ENCODE data around the gene C20orf144. TPM values are rescaled to one million over a fixed set of nuclear protein-coding genes. Genes with fewer than 3 reads are reported as not detected.
A peak's percentile ranks its signal among the peaks of the same experiment; 100 is the strongest.

C20orf144 gene
- total RNA-seq, 1 donor from 2014 or later, result 0.44 TPM

DNA sequence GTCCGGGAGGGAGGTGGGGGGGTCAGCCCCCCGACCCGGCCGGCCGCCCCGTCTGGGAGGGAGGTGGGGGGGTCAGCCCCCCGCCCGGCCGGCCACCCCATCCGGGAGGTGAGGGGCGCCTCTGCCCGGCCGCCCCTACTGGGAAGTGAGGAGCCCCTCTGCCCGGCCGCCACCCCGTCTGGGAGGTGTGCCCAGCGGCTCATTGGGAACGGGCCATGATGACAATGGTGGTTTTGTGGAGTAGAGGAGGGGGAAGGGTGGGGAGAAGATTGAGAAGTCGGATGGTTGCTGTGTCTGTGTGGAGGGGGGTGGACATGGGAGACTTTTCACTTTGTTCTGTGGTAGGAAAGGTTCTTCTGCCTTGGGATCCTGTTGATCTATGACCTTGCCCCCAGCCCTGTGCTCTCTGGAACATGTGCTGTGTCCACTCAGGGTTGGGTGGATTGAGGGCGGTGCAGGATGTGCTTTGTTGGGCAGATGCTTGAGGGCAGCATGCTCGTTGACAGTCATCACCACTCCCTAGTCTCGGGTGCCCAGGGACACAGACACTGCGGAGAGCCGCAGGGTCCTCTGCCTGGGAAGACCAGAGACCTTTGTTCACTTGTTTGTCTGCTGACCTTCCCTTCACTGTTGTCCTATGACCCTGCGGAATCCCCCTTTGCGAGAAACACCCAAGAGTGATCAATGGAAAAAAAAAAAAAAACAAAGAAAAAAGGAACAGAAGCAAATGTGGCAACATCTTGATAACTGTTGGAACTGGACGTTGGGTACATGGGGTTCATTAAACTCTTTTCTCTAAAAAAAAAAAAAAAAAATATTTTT lies 39.7 kb downstream of the C20orf144 start:
- Mint-ChIP-seq H3K4me1 (peaks cover 6% of the 10 kb centered on the region), H3K36me3 (ENCODE audit: low read depth) (peaks cover 13% of the 10 kb centered on the region)
- no peak for DNase-seq (ENCODE audit: low read depth, low spot score)

GRCh38 chr20:33702861-33703260 lies 40.7 kb downstream of the C20orf144 start:
- H3K4me3 Mint-ChIP-seq, result no peak overlapping the region
- DNase-seq (ENCODE audit: low read depth, low spot score), result no peak
- H3K27ac Mint-ChIP-seq (ENCODE audit: unreplicated experiment), result peak overlapping the region; percentile 1
- peaks cover 7% of the 10 kb centered on the region for H3K36me3 Mint-ChIP-seq (ENCODE audit: low read depth)
- H3K4me1 Mint-ChIP-seq, result peaks cover 8% of the 10 kb centered on the region
- TF ChIP-seq, protein P1, sequence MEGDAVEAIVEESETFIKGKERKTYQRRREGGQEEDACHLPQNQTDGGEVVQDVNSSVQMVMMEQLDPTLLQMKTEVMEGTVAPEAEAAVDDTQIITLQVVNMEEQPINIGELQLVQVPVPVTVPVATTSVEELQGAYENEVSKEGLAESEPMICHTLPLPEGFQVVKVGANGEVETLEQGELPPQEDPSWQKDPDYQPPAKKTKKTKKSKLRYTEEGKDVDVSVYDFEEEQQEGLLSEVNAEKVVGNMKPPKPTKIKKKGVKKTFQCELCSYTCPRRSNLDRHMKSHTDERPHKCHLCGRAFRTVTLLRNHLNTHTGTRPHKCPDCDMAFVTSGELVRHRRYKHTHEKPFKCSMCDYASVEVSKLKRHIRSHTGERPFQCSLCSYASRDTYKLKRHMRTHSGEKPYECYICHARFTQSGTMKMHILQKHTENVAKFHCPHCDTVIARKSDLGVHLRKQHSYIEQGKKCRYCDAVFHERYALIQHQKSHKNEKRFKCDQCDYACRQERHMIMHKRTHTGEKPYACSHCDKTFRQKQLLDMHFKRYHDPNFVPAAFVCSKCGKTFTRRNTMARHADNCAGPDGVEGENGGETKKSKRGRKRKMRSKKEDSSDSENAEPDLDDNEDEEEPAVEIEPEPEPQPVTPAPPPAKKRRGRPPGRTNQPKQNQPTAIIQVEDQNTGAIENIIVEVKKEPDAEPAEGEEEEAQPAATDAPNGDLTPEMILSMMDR (conservative IDR thresholded peaks at IDR 0.05), result no peak
- peaks cover 5% of the 10 kb centered on the region for H3K9me3 Mint-ChIP-seq
- no peaks in the 10 kb centered on the region for H3K27me3 Mint-ChIP-seq (ENCODE audit: low read depth)

More for the DNA sequence above, 39.7 kb downstream of the C20orf144 start:
- Mint-ChIP-seq H3K27ac (ENCODE audit: unreplicated experiment) (no peak overlapping the region), H3K4me3 (no peak overlapping the region), H3K9me3 (peaks cover 5% of the 10 kb centered on the region), H3K27me3 (ENCODE audit: low read depth) (no peaks in the 10 kb centered on the region)
- TF ChIP-seq, protein P1 (conservative IDR thresholded peaks at IDR 0.05), result no peak

DNA sequence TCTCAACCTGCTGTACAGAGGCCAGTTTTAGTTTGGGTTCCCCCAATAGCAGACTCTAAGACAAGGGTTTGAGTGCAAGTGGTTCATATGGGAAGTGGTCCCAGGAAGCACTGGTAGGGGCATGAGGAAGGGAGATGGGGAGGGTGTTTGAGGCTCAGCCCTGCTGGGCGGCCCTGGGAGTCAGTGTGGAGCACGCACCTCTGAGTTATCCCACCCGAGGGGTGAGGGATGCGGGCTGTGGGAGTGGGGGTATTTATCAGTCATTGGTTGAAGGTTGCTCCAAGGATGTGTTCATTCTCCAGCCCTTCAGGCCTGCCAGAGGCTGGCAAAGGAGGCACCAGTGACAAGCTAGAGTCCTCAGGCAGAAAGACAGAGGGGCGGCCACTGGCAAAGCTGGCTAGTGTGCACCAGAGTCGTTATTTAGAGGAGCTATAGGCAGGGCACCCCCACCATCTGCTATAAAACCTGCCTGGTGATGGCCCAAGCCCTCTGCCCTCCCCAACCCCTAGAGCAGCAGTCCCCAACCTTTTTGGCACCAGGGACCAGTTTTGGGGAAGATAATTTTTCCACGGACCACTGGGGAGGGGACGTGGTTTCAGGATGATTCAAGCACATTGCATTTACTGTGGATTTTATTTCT lies 41.5 kb downstream of the C20orf144 start:
- H3K36me3 Mint-ChIP-seq (ENCODE audit: low read depth), result peaks cover 5% of the 10 kb centered on the region
- TF ChIP-seq, protein P1 (conservative IDR thresholded peaks at IDR 0.05), result no peak

DNA sequence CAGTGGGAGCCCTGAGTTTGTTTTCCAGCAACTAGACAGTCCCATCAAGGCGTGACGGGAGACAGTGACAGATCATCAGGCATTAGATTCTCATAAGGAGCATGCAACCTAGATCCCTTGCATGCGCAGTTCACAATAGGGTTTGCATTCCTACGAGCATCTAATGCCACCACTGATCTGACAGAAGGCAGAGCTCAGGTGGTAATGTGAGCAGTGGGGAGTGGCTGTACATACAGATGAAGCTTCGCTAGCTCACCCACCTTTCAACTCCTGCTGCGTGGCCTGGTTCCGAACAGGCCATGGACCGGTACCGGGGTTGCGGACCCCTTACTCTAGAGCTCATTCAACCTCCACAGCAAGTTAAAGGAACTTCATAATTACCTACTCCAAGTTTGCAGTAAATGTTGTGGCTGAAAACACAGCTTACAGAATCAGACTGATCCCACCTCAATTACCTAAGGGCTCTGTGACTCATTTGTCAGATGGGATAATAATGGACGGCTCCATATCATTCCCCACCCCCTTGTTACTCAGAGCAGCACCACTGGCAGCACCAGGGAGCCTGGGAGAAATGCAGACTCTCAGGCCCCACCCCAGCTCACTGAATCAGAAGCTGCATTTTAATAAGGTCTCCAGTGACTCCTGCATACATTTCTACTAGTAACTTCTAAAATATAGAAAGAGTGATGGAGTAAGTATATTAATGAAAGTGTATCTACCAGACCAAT lies 42.2 kb downstream of the C20orf144 start:
- Mint-ChIP-seq H3K9me3 (peaks cover 3% of the 10 kb centered on the region), H3K27ac (ENCODE audit: unreplicated experiment) (no peak overlapping the region), H3K4me1 (peaks cover 8% of the 10 kb centered on the region), H3K4me3 (no peak overlapping the region), H3K36me3 (ENCODE audit: low read depth) (peaks cover 5% of the 10 kb centered on the region), H3K27me3 (ENCODE audit: low read depth) (no peaks in the 10 kb centered on the region)
- TF ChIP-seq, protein P1 (conservative IDR thresholded peaks at IDR 0.05), result no peak
- no peak for DNase-seq (ENCODE audit: low read depth, low spot score)

More for the DNA sequence above, 41.5 kb downstream of the C20orf144 start:
- Mint-ChIP-seq H3K27ac (ENCODE audit: unreplicated experiment) (peak overlapping the region; percentile 9), H3K27me3 (ENCODE audit: low read depth) (no peaks in the 10 kb centered on the region), H3K4me3 (no peak overlapping the region), H3K4me1 (peaks cover 8% of the 10 kb centered on the region), H3K9me3 (peaks cover 3% of the 10 kb centered on the region)
- DNase-seq (ENCODE audit: low read depth, low spot score), result no peak

DNA sequence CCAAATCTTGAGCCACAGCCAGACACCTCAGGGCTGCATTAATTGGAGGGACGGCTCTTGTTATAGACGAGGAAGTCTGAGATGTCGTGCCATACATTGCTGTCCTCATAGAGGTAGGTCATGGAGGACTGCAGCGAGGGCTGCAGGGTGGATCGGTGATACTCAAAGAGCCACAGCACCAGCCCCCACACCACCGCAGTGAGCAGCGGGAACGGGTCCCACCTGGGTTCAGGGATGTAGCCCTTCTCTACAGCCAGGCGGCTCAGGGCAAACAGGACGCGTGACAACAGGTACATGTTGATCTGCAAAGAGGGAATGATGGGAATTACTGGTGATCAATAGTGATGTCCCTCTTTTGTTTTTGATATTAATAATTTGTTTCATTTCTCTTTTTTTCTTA lies 45.5 kb downstream of the C20orf144 start:
- no peaks in the 10 kb centered on the region for H3K27me3 Mint-ChIP-seq (ENCODE audit: low read depth)
- peak overlapping the region; percentile 35 for H3K27ac Mint-ChIP-seq (ENCODE audit: unreplicated experiment)
- no peaks in the 10 kb centered on the region for H3K36me3 Mint-ChIP-seq (ENCODE audit: low read depth)
- no peaks in the 10 kb centered on the region for H3K9me3 Mint-ChIP-seq
- H3K4me1 Mint-ChIP-seq, result peaks cover 8% of the 10 kb centered on the region
- DNase-seq (ENCODE audit: low read depth, low spot score), result no peak
- H3K4me3 Mint-ChIP-seq, result no peak overlapping the region
- TF ChIP-seq, protein P1 (conservative IDR thresholded peaks at IDR 0.05), result no peak

Data from neural crest cell (in vitro differentiated cells).